ENCODE results near the gene TBC1D14.

The TBC1D14 gene

DNA sequence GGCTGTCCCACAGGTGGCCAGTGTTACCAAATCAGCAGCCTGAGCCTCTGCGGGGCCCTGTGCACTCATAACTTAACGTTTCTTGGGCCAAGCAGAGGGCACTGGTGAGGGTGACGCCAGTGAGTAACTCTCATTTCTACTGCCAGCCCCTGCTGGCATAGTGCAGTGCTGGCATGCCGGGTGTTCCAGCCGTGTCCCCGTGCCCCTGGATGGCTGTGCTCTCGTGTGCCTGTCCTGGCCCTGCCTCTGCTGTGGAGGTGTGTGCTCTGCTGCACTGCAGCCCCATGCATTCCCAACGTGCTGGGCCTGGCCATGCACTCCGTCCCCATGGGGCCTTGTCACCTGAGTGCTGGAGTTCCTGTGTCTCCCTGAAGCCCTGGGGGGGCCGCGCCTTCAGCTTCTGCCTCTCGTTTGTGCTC lies 14.7 kb downstream of the TBC1D14 start:
- no peak for FAIRE-seq
- no peak for DNase-seq (ENCODE audit: extremely low spot score, insufficient read length, low read depth)

GRCh38 chr4:6925357-6925836 lies 15.8 kb downstream of the TBC1D14 start:
- FAIRE-seq = no peak
- no peak for DNase-seq (ENCODE audit: extremely low spot score, insufficient read length, low read depth)

GRCh38 chr4:6926081-6926480 lies 16.5 kb downstream of the TBC1D14 start:
- DNase-seq (ENCODE audit: extremely low spot score, insufficient read length, low read depth) (no peak), FAIRE-seq (no peak)

DNA sequence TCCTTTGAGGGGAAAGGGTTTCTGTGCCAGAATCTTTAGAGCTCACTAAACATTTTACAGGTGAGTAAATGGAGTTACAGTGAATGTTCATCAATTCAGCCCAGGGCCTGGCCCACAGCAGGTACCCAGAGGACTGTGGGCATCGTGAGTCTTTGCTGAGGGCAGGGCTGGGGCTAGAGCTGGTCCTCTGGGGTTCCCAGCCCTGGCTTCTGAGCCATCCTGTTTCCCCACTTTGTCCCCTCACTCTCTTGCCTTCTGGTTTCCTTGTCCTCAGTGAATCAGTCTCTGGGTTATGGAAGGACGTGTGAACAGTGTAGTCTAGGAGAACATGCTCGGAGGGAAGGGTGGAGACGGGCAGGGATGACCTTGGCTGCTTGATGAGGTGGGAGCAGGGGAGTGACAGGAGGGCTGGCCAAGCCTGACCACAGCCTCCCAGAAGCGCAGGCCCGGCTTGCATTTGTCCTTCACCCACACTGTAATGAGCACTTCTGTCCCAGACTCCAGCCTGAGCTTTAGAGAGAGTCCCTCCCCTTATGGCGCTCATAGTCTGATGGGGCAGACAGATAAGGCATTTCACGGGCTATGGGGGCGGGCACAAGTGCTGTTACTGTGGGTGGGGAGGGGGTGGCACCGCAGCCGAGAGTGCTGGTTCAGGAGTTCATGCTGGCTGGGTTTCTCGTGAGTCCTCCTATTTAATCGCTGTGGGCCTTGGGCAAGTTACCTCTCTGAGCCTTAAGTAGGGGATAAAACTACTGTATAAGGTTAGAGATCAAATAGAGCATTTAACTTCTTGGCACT lies 17.3 kb downstream of the TBC1D14 start:
- no peak for FAIRE-seq
- no peak for DNase-seq (ENCODE audit: extremely low spot score, insufficient read length, low read depth)

GRCh38 chr4:6928081-6928480 lies 18.5 kb downstream of the TBC1D14 start:
- DNase-seq (ENCODE audit: extremely low spot score, insufficient read length, low read depth) (no peak), FAIRE-seq (no peak)

DNA sequence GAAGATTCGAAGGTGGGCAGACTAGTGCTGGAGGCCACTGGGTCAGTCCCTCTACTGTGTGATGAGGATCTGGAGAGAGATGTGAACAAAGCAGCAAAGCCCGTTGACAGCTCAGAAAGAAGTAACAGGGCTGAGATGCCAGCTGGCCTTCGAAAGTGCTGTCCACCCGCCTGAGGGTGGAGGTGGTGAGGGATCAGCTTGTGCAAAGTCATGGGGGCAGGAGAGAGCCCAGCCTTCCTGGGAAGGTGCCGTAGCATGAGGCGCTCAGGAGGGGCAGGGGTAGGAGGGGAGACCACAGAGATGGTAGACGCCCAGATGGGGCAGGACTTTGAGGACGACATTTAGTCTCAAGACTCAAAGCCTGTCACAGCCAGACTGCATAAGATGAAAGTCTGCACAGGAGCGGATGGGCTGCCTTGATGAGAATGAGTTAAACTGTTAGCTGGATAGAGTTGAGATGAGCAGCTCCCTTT lies 19.7 kb downstream of the TBC1D14 start:
- DNase-seq (ENCODE audit: extremely low spot score, insufficient read length, low read depth) = no peak
- no peak for FAIRE-seq

GRCh38 chr4:6929812-6930464 lies 20.3 kb downstream of the TBC1D14 start:
- no peak for DNase-seq (ENCODE audit: extremely low spot score, insufficient read length, low read depth)
- FAIRE-seq = no peak

DNA sequence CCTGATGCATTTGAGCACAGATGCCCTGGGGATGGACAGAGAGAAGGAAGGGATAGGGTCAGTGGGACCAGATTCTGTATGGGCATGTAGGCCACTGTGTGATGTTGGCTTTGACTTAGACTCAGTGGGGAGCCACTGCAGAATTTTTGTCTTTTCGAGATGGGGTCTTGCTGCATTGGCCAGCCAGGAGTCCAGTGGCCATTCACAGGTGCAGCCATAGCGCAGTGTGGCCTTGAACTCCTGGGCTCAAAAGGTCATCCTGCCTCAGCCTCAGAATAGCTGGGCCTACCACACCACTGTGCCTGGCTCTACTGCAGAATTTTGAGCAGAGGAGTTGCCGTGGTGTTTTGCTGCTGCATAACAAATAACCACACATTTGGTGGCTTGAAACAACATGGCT lies 22.8 kb downstream of the TBC1D14 start:
- DNase-seq (ENCODE audit: extremely low spot score, insufficient read length, low read depth) (no peak), FAIRE-seq (no peak)

DNA sequence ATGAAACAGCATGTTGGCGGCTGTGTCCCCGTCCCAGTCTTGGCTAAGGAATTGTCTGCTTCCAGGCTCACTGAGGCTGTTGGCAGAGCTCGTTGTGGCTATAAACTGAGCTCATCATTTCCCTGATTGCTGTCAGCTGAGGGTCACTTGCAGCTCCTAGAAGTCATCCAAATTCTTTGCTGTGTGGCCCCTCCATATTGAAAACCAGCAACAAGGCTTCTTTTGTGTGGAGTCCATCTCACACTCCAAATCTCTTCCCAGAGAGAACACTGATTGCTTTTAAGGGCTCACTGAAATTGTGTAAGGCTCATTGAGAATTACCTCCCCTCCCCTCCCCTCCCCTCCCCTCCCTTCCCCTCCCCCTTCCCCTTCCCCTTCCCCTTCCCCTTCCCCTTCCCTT lies 23.3 kb downstream of the TBC1D14 start:
- DNase-seq (ENCODE audit: extremely low spot score, insufficient read length, low read depth) = no peak

DNA sequence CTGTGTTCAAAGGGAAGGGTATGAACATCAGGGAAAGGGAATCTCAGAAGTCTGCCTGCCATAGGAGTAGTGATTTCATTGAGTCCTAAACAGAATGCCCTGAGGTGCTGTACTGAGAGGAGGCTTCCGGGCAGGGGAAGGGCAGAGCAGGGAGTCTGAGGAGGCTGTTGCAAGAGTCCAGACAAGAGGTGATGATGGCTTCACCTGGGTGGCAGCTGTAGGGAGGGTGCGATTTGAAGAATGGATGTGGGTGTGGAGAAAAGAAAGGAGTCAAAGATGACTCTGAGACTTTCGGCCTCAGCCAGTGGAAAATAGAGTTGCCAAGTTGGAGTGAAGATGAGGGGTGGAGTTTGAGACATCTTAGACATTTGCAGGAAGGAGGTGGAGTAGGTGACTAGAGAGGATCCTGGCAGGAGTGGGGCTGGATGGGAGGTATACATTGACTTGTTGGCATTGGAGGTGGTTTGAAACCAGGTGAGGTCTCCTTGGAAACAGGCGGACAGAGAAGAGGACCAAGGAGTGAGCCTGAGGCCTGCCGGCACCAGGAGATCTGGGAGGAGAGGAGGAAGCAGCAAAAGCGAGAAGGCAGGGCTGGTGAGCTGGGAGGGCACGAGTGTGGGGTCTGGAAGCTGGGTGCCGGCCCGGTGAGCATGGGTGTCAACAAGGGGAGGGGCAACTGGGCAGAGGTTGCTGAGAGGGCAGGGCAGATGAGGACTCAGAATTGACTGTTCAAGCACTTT lies 24.2 kb downstream of the TBC1D14 start:
- DNase-seq (ENCODE audit: extremely low spot score, insufficient read length, low read depth) (no peak), FAIRE-seq (no peak)

More for the DNA sequence above, 23.3 kb downstream of the TBC1D14 start:
- no peak for FAIRE-seq

GRCh38 chr4:6935965-6936364 lies 26.3 kb downstream of the TBC1D14 start:
- FAIRE-seq (no peak), DNase-seq (ENCODE audit: extremely low spot score, insufficient read length, low read depth) (no peak)

GRCh38 chr4:6937201-6937600 lies 27.6 kb downstream of the TBC1D14 start:
- FAIRE-seq (no peak), DNase-seq (ENCODE audit: extremely low spot score, insufficient read length, low read depth) (no peak)

GRCh38 chr4:6937754-6938153 lies 28.1 kb downstream of the TBC1D14 start:
- DNase-seq (ENCODE audit: extremely low spot score, insufficient read length, low read depth) (no peak), FAIRE-seq (no peak)

GRCh38 chr4:6938237-6938636 lies 28.6 kb downstream of the TBC1D14 start:
- DNase-seq (ENCODE audit: extremely low spot score, insufficient read length, low read depth) = no peak
- no peak for FAIRE-seq

DNA sequence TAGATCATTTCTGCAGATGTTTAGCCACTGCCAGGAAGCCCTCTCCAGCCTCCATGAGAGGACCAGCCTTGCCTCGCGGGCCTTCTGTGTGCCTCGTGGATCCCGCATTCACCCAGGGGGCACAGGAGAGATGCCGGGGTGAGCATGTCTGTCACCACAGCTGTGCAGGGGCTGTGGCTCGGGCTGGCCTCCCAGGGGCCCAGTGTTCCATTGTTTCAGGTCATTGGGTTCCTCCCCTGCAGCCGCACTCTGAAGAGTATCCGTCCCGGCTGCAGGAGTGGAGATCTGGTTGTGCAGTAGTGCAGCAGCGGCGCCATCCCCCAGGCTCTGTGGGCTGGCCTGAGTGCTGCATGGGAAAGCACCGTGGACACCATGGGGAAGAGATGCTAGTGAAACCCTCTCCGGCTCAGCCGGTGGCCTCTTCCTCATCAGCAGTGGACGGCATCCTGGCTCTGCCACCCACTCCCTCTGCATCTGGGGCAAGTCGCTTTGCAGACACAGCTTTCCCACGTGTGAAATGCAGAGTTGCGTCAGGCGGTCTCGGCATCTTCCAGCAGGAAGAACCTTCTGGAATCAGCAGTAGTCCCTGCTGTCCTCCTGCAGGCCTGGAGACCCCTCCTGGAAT lies 29.1 kb downstream of the TBC1D14 start:
- DNase-seq (ENCODE audit: extremely low spot score, insufficient read length, low read depth) = no peak
- no peak for FAIRE-seq

- DNase-seq (ENCODE audit: extremely low spot score, insufficient read length, low read depth) (no peak), FAIRE-seq (peak; percentile 75)
Observed at GRCh38 chr4:6939761-6940743, 30.4 kb downstream of the TBC1D14 start.

GRCh38 chr4:6940744-6941137 lies 31.1 kb downstream of the TBC1D14 start:
- no peak for FAIRE-seq
- no peak for DNase-seq (ENCODE audit: extremely low spot score, insufficient read length, low read depth)

GRCh38 chr4:6941796-6942195 lies 32.2 kb downstream of the TBC1D14 start:
- DNase-seq (ENCODE audit: extremely low spot score, insufficient read length, low read depth) (no peak), FAIRE-seq (no peak)

DNA sequence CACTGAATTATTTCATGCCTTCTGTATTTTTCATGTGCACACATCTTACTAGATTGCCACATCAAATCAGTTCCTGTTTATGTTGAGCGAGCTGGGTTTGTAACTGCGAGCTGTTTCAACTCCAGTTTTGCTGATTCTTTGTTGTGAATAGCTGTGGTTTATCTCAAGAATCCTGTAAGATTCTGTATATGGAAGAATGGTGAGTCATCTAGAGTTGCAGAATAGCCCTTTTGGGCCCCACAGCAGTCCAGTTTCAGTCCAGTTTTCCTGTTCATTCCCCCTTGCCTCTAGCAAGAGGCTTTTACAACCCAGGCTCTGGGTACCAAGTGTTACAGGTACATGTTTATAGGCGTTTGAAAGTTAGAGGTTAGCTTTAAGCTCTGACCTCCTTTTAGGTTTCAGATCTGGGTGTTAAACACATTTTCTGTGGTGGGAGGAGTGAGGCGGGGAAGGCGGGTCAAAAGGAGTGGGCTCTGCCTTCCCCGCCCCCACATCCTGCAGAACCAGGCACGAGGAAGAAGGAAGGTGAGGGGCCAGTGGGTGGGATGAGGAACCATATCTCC lies 32.7 kb downstream of the TBC1D14 start:
- FAIRE-seq (peak; percentile 75), DNase-seq (ENCODE audit: extremely low spot score, insufficient read length, low read depth) (peak; percentile 28)
